Kidney tubule cell (primary cell): ENCODE data around the gene IFI44L.

Experiments used
- DNase-seq: peaks from one replicate; pipeline ENCODE4 v3.0.0-alpha.2; 2018; ENCODE audit warnings: low spot score

Gene IFI44L

GRCh38 chr1:78619803-78620579 is at the start of gene IFI44L:
Gene IFI44L (plus strand): TSS chr1:78620448. CDS start chr1:78627916, 7,468 bp downstream.
- peak; percentile 52 for DNase-seq

- no peak for DNase-seq
Observed at GRCh38 chr1:78570539-78570938, 49.7 kb upstream of the IFI44L start.

DNA sequence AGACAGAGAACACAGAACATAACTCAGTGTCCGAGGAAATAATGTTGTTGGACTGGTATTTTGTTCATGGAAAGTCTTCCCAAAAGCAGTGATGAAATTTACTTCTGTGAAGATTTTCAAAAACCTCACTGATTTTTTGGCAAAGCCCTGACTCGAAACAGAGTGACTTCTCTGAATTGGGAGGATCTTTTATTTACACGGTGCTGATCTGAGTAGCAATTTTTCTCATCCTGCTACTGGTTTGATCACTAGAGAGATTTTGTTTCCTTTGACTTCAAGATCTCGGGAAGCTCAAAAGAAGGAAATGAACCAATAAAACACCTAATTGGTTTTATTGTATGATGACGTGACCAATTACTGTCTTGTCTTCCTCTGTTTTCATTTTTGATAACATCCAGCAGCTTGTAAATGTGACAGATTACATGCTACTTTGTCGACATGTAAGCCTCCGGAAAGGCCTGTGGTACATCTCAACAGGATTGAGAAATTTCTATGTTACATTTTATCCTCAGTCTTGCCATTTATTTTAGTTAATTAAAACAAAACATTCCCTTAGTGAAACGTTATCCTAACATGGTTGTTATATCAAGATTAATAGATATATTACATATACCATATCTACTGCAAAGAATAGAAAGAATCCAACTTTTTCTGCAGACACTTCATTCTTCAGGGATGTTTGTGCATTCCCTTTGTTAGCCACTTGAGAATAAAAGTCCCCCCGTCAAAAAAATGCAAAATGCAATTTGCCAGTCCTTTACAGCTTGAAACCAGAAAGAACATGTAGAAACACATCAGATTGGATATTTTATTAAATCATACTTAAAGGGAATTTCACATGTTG is 42.8 kb upstream of the IFI44L start:
- no peak for DNase-seq

GRCh38 chr1:78586572-78586971 is 33.7 kb upstream of the IFI44L start:
- DNase-seq = peak; percentile 80

GRCh38 chr1:78587211-78587610 is 33.0 kb upstream of the IFI44L start:
- no peak for DNase-seq

DNA sequence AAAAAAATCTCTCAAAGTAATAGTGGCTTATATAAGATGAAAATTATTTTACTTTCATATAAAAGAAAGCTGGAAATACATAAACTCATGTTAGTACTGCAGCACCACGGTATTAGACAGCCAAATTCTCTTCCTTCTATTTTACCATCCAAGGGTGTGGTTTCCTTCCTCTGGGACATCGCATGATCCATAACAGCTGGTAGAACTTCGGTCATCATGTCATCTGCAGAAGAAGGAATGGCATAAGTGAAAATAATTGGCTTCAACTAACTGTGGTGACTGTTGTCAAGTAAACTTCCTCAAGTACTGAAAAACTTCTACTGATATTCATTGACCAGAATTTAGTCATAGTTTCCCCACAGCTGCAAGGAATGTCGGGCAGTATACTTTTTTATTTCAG is 28.3 kb upstream of the IFI44L start:
- peak; percentile 13 for DNase-seq

DNA sequence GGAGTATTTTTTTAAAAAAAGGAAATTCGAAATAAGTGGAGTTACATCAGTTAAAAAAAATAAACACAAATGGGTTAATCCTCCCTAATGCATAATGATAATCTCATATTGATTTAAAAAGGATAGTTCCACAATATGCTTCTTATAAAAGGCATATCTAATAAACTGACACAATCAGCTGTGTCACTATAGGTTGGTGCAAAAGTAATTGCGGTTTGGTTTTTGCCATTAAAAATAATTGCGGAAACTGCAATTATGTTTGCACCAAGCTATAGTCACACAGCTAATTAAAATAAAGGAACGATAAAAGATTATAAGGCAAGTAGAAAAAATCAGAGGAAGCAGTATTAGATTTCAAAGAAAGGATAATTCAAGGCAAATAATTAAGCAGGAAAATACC is 21.0 kb upstream of the IFI44L start:
- DNase-seq = no peak

GRCh38 chr1:78601068-78601467 is 19.2 kb upstream of the IFI44L start:
- DNase-seq = no peak

GRCh38 chr1:78603206-78603605 is 17.0 kb upstream of the IFI44L start:
- no peak for DNase-seq

GRCh38 chr1:78604643-78605042 is 15.6 kb upstream of the IFI44L start:
- no peak for DNase-seq

DNA sequence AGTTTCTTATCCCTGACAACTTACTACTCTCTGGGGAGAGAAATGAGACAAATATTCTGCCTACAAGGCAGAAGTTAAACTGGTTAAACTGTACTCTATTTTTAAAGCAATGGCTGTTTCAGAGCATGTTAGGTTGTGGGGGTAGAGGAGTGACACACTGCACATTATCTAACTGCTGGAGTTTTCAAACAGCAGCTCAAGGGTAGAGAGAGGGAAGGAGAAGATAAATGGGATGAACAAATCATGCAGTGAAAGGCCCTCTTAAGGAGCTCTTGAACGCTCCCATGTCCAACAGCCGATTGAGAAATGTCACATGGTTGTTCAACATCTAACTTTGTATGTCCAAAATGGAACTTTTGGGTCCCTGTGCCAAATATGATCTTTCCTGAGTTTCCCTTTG is 14.0 kb upstream of the IFI44L start:
- DNase-seq = no peak

DNA sequence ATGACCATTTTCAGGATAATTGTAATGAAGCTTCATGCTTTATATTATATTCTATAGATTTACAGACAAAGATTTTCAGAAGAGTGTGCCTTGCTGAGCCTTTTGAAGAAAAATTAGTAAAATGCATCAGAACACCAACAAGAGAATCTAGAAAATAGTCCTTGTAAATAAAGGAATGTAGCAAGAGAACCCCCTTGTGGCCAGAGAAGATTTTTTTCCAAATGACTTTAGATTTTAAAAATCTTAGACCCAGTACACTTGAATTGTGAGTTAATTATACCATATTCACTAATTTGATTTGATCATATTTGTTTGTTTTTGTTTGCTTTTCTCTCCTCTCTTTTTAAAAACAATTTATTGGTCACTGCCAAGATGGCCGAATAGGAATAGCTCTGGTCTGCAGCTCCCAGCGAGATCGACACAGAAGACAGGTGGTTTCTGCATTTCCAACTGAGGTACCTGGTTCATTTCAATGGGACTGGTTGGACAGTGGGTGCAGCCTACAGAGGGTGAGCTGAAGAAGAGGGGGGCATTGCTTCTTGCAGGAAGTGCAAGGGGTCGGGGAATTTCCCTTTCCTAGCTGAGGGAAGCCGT is 12.8 kb upstream of the IFI44L start:
- DNase-seq = peak; percentile 49

DNA sequence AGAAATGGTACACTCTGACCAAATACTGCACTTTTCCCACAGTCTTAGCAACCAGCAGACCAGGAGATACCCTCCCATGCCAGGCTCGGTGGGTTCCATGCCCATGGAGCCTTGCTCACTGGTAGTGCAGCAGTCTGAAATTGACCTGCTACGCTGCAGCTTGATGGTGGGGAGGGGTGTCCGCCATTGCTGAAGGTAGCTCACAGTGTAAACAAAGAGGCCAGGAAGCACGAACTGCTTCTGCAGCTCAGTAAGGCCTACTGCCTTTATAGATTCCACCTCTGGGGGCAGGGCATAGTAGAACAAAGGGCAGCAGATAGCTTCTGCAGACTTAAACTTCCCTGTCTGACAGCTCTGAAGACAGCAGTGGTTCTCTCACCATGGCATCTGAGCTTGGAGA is 12.3 kb upstream of the IFI44L start:
- no peak for DNase-seq

GRCh38 chr1:78617615-78618026 is 2.6 kb upstream of the IFI44L start:
- DNase-seq = peak; percentile 84

DNA sequence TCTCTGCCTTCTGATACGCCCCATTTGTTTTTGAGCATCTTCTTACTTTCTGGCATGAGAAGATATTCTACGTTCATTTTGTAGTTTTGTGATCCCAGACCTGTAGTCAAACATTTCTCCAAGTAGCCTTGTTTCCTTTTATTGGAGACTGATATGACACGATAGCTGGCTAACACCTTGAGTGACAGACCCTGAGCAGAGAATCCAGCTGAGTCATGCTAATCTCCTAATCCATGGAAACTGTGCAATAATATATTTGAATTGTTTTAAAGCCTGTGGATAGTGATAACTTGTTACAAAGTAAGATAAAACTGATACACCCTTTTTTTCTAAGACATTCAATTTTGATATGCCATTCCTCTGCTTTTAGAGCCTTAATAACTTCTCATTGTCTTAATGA is 1.2 kb upstream of the IFI44L start:
- peak; percentile 9 for DNase-seq

DNA sequence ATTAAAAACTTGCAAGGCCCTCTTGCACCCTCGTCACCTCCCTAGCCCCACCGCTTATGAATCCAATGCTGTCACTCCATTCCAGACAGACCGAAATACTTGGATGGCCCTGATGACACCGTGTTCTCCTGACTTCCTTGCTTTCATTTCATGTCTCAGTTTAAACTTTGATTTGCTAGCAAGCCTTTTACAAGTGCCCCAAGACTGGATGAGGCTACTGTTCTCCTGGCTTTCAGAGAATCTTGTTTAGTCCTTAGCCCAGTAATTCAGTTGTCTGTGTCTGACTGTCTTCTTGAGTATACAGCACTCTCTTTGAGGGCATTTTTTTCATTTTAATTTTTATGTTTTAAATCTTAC is 824 bp upstream of the IFI44L start:
- DNase-seq = no peak

GRCh38 chr1:78620666-78621065 is 418 bp downstream of the IFI44L start:
- peak; percentile 28 for DNase-seq

GRCh38 chr1:78622548-78622947 is 2.3 kb downstream of the IFI44L start:
- no peak for DNase-seq

DNA sequence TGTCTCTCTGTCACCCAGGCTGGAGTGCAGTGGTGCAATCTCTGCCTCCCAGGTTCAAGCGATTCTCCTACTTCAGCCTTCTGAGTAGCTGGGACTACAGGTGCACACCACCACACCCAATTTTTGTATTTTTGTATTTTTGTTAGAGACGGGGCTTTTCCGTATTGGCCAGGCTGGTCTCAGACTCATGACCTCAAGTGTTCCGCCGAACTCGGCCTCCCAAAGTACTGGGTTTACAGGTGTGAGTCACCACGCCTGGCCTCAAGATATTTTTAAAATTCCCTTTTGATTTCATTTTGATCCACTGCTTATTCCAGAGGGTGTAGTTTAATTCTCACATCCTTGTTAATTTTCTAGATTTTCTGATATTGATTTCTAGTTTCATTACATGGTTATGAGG is 3.8 kb downstream of the IFI44L start:
- no peak for DNase-seq

GRCh38 chr1:78627321-78627720 is 7.1 kb downstream of the IFI44L start:
- DNase-seq = no peak

- no peak for DNase-seq
Observed at GRCh38 chr1:78630600-78630999, 10.4 kb downstream of the IFI44L start.

GRCh38 chr1:78633209-78633608 is 13.0 kb downstream of the IFI44L start:
- DNase-seq = no peak

- DNase-seq = no peak
Observed at GRCh38 chr1:78640462-78640861, 20.2 kb downstream of the IFI44L start.
